Osteoblast (primary cell): ENCODE data around the gene SMC1A. TPM values are rescaled to one million over a fixed set of nuclear protein-coding genes. Genes with fewer than 3 reads are reported as not detected.
"Not testable (repeated sequence)": the region's sequence is repeated elsewhere in the genome, so short reads cannot be mapped to it uniquely, and the experiment has no call there.

ENCODE experiments used
- DNase-seq: peaks from one replicate; pipeline ENCODE4 v3.0.0; 2011; ENCODE audit warnings: low spot score, mixed read lengths; ENCODE audit not compliant: insufficient read length; ENCODE audit errors: missing footprints
- H2AFZ ChIP-seq: 2 replicates; pipeline ENCODE4 v1.6.0; 2011; ENCODE audit warnings: mild to moderate bottlenecking, low read length
- H3K27ac ChIP-seq: 2 replicates; pipeline ENCODE4 v1.5.1; 2011; ENCODE audit warnings: mild to moderate bottlenecking, low read depth, low read length, moderate library complexity
- H3K27me3 ChIP-seq: 2 replicates; pipeline ENCODE4 v1.6.0; 2012; ENCODE audit warnings: mild to moderate bottlenecking, control low read depth, inconsistent platforms, low read length, moderate library complexity; ENCODE audit not compliant: insufficient read depth
- H3K36me3 ChIP-seq: 2 replicates; pipeline ENCODE4 v1.5.1; 2011; ENCODE audit warnings: mild to moderate bottlenecking, low read length, control low read depth, moderate library complexity; ENCODE audit not compliant: insufficient read depth
- H3K4me1 ChIP-seq: 2 replicates; pipeline ENCODE4 v1.5.1; 2011; ENCODE audit warnings: mild to moderate bottlenecking, low read length, control low read depth, moderate library complexity; ENCODE audit not compliant: insufficient read depth
- H3K4me2 ChIP-seq: 2 replicates; pipeline ENCODE4 v1.6.0; 2011; ENCODE audit warnings: mild to moderate bottlenecking, low read length; ENCODE audit not compliant: insufficient read depth
- H3K4me3 ChIP-seq: fragments of 200-600 bp; sonication (generic); 3 replicates; pipeline ENCODE4 v1.5.1; 2012; ENCODE audit warnings: mild to moderate bottlenecking, low read length, inconsistent platforms; ENCODE audit not compliant: insufficient read depth
- H3K79me2 ChIP-seq: 2 replicates; pipeline ENCODE4 v1.6.0; 2012; ENCODE audit warnings: mild to moderate bottlenecking, low read length, control low read depth, inconsistent platforms; ENCODE audit not compliant: insufficient read depth
- H3K9me3 ChIP-seq: 2 replicates; pipeline ENCODE4 v1.5.1; 2011; ENCODE audit warnings: low read depth, low read length, control low read depth
- H4K20me1 ChIP-seq: 2 replicates; pipeline ENCODE4 v1.6.0; 2012; ENCODE audit warnings: mild to moderate bottlenecking, low read length, control low read depth; ENCODE audit not compliant: insufficient read depth
- total RNA-seq: library from RNA; depleted of rRNA; stranded (reverse); fragments of >200 nt; gene quantifications from 2 replicates; pipeline ENCODE4 v1.2.3, GENCODE V29; 2012
- TF ChIP-seq, protein P1 (sequence below): IDR thresholded peaks from 2 replicates; pipeline ENCODE4 v1.5.1; 2011; ENCODE audit warnings: mild to moderate bottlenecking, low read depth, low read length, moderate library complexity; ENCODE audit errors: extremely low read depth

SMC1A gene
- total RNA-seq, 1 donor, result 14.8 TPM

DNA sequence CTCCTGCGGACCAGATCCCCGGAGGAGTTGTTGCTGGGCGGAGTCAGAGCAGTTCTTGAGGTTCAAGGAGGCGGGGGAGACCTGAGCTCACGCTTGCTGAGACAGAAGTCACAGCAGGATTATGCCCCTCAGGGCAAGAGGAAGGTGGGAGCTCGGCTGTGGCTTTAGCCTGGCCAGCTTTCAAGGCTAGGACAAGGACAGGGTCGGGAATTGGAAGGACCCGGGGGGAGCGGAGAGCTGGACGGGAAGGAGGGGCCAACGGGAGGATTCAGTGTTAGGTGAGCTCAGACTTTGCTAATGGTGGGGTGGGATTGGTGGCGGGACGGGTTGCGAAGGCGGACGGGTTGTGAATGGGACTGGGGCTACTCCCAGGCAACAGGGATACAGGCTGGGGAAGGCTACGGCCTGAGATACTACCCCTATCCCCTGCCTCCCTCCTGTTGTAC, 430 bp upstream of the SMC1A start, which contains the start of gene RIBC1:
RIBC1 (plus strand) TSS at position 13 of the 446 bp plus-strand sequence. CDS start 3,404 bp downstream, outside the sequence.
- peak within 1 kb of the TSS; percentile 96 for H3K27ac ChIP-seq
- peaks cover under 1% of the 10 kb centered on the region for H3K36me3 ChIP-seq
- H3K9me3 ChIP-seq, result no peaks in the 10 kb centered on the region
- TF ChIP-seq, protein P1, sequence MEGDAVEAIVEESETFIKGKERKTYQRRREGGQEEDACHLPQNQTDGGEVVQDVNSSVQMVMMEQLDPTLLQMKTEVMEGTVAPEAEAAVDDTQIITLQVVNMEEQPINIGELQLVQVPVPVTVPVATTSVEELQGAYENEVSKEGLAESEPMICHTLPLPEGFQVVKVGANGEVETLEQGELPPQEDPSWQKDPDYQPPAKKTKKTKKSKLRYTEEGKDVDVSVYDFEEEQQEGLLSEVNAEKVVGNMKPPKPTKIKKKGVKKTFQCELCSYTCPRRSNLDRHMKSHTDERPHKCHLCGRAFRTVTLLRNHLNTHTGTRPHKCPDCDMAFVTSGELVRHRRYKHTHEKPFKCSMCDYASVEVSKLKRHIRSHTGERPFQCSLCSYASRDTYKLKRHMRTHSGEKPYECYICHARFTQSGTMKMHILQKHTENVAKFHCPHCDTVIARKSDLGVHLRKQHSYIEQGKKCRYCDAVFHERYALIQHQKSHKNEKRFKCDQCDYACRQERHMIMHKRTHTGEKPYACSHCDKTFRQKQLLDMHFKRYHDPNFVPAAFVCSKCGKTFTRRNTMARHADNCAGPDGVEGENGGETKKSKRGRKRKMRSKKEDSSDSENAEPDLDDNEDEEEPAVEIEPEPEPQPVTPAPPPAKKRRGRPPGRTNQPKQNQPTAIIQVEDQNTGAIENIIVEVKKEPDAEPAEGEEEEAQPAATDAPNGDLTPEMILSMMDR, result no peak
- H3K4me3 ChIP-seq, result peak within 1 kb of the TSS; percentile 87
- peak; percentile 89 for DNase-seq
- no peaks in the 10 kb centered on the region for H3K27me3 ChIP-seq
- peaks cover 41% of the 10 kb centered on the region for H3K79me2 ChIP-seq
- H4K20me1 ChIP-seq, result peaks cover 29% of the 10 kb centered on the region
- peak within 1 kb of the TSS; percentile 98 for H2AFZ ChIP-seq
- peaks cover 19% of the 10 kb centered on the region for H3K4me1 ChIP-seq
- peak within 1 kb of the TSS; percentile 97 for H3K4me2 ChIP-seq

DNA sequence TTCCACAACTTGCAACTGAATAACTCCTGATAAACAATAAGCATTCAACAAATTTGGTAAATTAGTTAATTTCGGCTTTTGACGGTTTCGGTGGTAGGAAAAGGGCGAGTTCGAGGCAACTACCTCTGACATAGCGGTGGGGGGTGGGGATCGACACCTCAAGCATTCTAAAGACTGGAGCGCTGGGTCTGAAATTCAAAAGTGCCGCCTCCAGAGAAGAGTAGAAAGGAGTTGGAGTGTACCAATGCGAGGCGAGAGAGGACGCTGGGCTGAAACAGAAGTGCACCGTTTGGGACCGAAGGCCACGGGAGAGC, 725 bp downstream of the SMC1A start:
- H3K36me3 ChIP-seq, result no peaks in the 10 kb centered on the region
- peaks cover 51% of the 10 kb centered on the region for H3K79me2 ChIP-seq
- H3K4me3 ChIP-seq, result peak overlapping the region; percentile 87
- peak overlapping the region; percentile 96 for H3K27ac ChIP-seq
- H2AFZ ChIP-seq, result peak overlapping the region; percentile 98
- DNase-seq, result peak; percentile 81
- H3K27me3 ChIP-seq, result no peaks in the 10 kb centered on the region
- no peaks in the 10 kb centered on the region for H3K9me3 ChIP-seq
- peaks cover 35% of the 10 kb centered on the region for H4K20me1 ChIP-seq
- peaks cover 19% of the 10 kb centered on the region for H3K4me1 ChIP-seq
- H3K4me2 ChIP-seq, result peak overlapping the region; percentile 97
- TF ChIP-seq, protein P1, result no peak

DNA sequence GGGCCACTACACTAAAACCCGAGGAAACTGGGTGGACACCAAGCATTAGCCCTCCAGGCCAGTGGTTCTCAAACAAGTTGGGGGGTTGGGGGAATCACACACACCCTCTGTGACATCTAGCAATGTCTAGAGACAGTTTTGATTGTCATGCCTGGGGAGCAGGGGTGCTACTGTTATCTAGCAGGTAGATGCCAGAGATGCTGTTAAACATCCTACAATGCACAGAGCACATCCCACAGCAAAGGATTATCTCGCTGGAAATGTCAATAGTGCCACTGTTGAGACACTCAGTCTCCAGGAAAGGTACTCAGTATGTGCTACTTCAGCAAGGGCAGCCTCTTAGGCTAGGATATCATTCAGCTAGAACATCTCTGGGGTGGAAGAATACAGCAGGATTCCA, 1.3 kb downstream of the SMC1A start:
- Histone ChIP-seq H3K4me2 (peak overlapping the region; percentile 97), H3K4me3 (peak overlapping the region; percentile 87), H3K9me3 (no peaks in the 10 kb centered on the region), H2AFZ (no peak overlapping the region), H3K27me3 (no peaks in the 10 kb centered on the region), H3K4me1 (peaks cover 19% of the 10 kb centered on the region), H3K27ac (peak overlapping the region; percentile 96), H3K79me2 (peaks cover 57% of the 10 kb centered on the region), H4K20me1 (peaks cover 35% of the 10 kb centered on the region), H3K36me3 (no peaks in the 10 kb centered on the region)
- DNase-seq, result no peak
- TF ChIP-seq, protein P1, result no peak

DNA sequence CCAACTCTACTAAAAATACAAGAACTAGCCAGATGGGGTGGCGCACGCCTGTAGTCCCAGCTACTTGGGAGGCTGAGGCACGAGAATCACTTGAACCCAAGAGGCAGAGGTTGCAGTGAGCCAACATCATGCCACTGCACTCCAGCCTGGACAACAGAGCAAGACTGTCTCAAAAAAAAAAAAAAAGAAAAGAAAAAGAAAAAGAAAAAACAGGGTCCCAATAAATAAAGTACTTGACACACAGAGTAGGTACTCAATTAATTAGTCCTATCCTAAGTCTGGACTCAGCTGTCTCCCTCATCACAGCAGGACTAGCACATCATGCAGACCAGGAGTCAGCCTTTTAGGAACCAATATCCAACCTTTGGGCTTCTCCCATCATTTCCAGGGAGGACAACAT, 2.1 kb downstream of the SMC1A start:
- Histone ChIP-seq H3K4me1 (peaks cover 19% of the 10 kb centered on the region), H3K4me2 (peak overlapping the region; percentile 97), H4K20me1 (peaks cover 35% of the 10 kb centered on the region), H3K79me2 (peaks cover 59% of the 10 kb centered on the region)
- H2AFZ ChIP-seq, H3K27ac ChIP-seq, H3K9me3 ChIP-seq, H3K27me3 ChIP-seq, H3K36me3 ChIP-seq, DNase-seq, H3K4me3 ChIP-seq: not testable (repeated sequence)
